Nephron progenitor cell (in vitro differentiated cells): ENCODE data around the gene GPLD1.

Experiments
- DNase-seq: peaks from one replicate; pipeline ENCODE4 v3.0.0; 2021
- H3K27ac Mint-ChIP-seq: 2 replicates; pipeline ENCODE4 v1.8.0; 2021; ENCODE audit warnings: mild to moderate bottlenecking, moderate library complexity, mixed read lengths
- H3K27me3 Mint-ChIP-seq: 2 replicates; pipeline ENCODE4 v1.8.0; 2021; ENCODE audit warnings: mild to moderate bottlenecking, low read depth, mixed read lengths; ENCODE audit not compliant: poor library complexity
- H3K36me3 Mint-ChIP-seq: 2 replicates; pipeline ENCODE4 v1.8.0; 2021; ENCODE audit warnings: low read depth, mixed read lengths
- H3K4me1 Mint-ChIP-seq: 2 replicates; pipeline ENCODE4 v1.8.0; 2021; ENCODE audit warnings: mixed read lengths
- H3K4me3 Mint-ChIP-seq: 2 replicates; pipeline ENCODE4 v1.8.0; 2021; ENCODE audit warnings: mild to moderate bottlenecking, moderate library complexity, mixed read lengths
- H3K9me3 Mint-ChIP-seq: 2 replicates; pipeline ENCODE4 v1.8.0; 2021; ENCODE audit warnings: mild to moderate bottlenecking, moderate library complexity, mixed read lengths
- CTCF ChIP-seq: fragments of 200-600 bp; sonication (generic); IDR thresholded peaks from 2 replicates; pipeline ENCODE4 v1.5.0; 2021; ENCODE audit warnings: antibody characterized with exemption

GPLD1 gene

GRCh38 chr6:24493945-24494820 lies 4.8 kb upstream of the GPLD1 start:
- peak overlapping the region; percentile 83 for H3K4me3 Mint-ChIP-seq
- H3K27me3 Mint-ChIP-seq: peaks cover 36% of the 10 kb centered on the region
- no peak overlapping the region for H3K27ac Mint-ChIP-seq
- peaks cover 28% of the 10 kb centered on the region for H3K36me3 Mint-ChIP-seq
- H3K9me3 Mint-ChIP-seq: peaks cover 24% of the 10 kb centered on the region
- TF ChIP-seq CTCF: no peak
- no peak for DNase-seq
- H3K4me1 Mint-ChIP-seq: peaks cover 20% of the 10 kb centered on the region

DNA sequence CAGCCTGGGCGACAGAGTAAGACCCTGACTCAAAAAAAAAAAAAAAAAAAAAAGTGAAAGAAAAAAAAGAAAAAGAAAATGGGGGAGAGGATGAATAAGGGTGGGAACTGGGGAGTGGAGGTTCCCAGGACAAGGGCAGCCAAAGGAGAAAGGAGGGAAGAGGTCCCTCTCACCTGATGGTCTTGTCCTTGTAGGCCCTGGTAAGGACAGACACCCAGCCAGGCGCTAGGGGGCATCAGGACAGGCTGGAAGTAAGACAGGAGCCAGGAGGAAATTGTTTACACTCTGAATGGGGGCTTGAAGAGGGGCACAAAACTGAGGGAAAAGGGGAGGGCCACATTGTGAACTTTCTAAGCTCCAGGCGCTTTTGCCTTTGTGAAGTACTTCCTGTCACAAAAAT lies 3.1 kb upstream of the GPLD1 start:
- Mint-ChIP-seq H3K9me3 (peaks cover 19% of the 10 kb centered on the region), H3K27me3 (peaks cover 38% of the 10 kb centered on the region), H3K4me3 (no peak overlapping the region), H3K36me3 (peaks cover 21% of the 10 kb centered on the region), H3K4me1 (peaks cover 20% of the 10 kb centered on the region), H3K27ac (no peak overlapping the region)
- peak; percentile 15 for TF ChIP-seq CTCF
- peak; percentile 21 for DNase-seq

GRCh38 chr6:24490948-24491347 lies 1.6 kb upstream of the GPLD1 start:
- no peak overlapping the region for H3K27ac Mint-ChIP-seq
- peaks cover 31% of the 10 kb centered on the region for H3K27me3 Mint-ChIP-seq
- no peak for DNase-seq
- H3K9me3 Mint-ChIP-seq: peaks cover 5% of the 10 kb centered on the region
- peaks cover 6% of the 10 kb centered on the region for H3K36me3 Mint-ChIP-seq
- TF ChIP-seq CTCF: no peak
- peaks cover 17% of the 10 kb centered on the region for H3K4me1 Mint-ChIP-seq
- H3K4me3 Mint-ChIP-seq: no peak overlapping the region

DNA sequence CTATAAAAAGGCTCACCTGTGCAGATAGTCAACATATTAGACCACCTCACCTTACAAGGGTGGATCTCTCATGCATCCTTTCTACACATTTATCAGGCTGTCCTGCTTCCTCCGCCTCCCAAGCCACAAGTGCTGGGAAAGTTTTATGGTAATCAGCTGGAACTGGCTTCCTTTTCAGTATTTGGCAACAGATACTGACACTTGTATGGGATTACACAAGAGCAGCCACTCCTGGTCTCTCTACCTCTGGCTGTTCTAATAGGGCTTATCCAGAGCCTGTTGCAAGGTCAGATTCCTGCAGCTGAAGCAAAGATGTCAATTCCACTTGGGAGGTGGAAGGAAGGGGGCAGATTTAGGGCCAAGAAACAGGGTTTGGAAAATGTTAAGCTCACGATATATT lies 503 bp upstream of the GPLD1 start:
- TF ChIP-seq CTCF: no peak
- Mint-ChIP-seq H3K27ac (no peak overlapping the region), H3K4me3 (no peak overlapping the region), H3K27me3 (peaks cover 27% of the 10 kb centered on the region), H3K4me1 (peaks cover 11% of the 10 kb centered on the region), H3K36me3 (no peaks in the 10 kb centered on the region), H3K9me3 (no peaks in the 10 kb centered on the region)
- no peak for DNase-seq

GRCh38 chr6:24486065-24486464 lies 3.3 kb downstream of the GPLD1 start:
- DNase-seq: no peak
- Mint-ChIP-seq H3K9me3 (no peaks in the 10 kb centered on the region), H3K27ac (no peak overlapping the region), H3K4me1 (no peaks in the 10 kb centered on the region), H3K4me3 (no peak overlapping the region), H3K36me3 (no peaks in the 10 kb centered on the region), H3K27me3 (peaks cover 6% of the 10 kb centered on the region)
- no peak for TF ChIP-seq CTCF
